Measurements from ENCODE around the gene NGDN. TPM values are rescaled to one million over a fixed set of nuclear protein-coding genes. Genes with fewer than 3 reads are reported as not detected.
"Not testable (repeated sequence)": the region's sequence is repeated elsewhere in the genome, so short reads cannot be mapped to it uniquely, and the experiment has no call there.

NGDN gene
- total RNA-seq, 1 experiment from 2014 or later: 26.9 TPM

GRCh38 chr14:23452237-23452636, 17.3 kb upstream of the NGDN start:
- no peak for DNase-seq
- Histone ChIP-seq H3K9me3 (no peaks in the 10 kb centered on the region), H3K4me3 (no peak overlapping the region), H3K36me3 (no peaks in the 10 kb centered on the region), H3K27me3 (no peaks in the 10 kb centered on the region; the same call in 1 of the 2 replicates)

- Histone ChIP-seq H3K4me3 (no peak overlapping the region), H3K9me3 (no peaks in the 10 kb centered on the region), H3K36me3 (no peaks in the 10 kb centered on the region)
Measured at GRCh38 chr14:23454445-23454856, 15.1 kb upstream of the NGDN start.

GRCh38 chr14:23456883-23457586, 12.5 kb upstream of the NGDN start:
- H3K4me3 ChIP-seq, H3K36me3 ChIP-seq, H3K27me3 ChIP-seq, H3K9me3 ChIP-seq, DNase-seq: not testable (repeated sequence)

More at GRCh38 chr14:23454445-23454856, 15.1 kb upstream of the NGDN start:
- H3K27me3 ChIP-seq: no peaks in the 10 kb centered on the region; the same call in 1 of the 2 replicates
- DNase-seq: no peak

- Histone ChIP-seq H3K4me3 (no peak overlapping the region), H3K9me3 (no peaks in the 10 kb centered on the region), H3K36me3 (no peaks in the 10 kb centered on the region), H3K27me3 (no peaks in the 10 kb centered on the region)
- DNase-seq: no peak
Measured at GRCh38 chr14:23457587-23458445, 11.7 kb upstream of the NGDN start.

GRCh38 chr14:23460960-23461359, 8.5 kb upstream of the NGDN start:
- H3K27me3 ChIP-seq: no peaks in the 10 kb centered on the region
- no peaks in the 10 kb centered on the region for H3K9me3 ChIP-seq
- no peaks in the 10 kb centered on the region for H3K36me3 ChIP-seq
- no peak for DNase-seq
- H3K4me3 ChIP-seq: no peak overlapping the region

GRCh38 chr14:23464700-23465099, 4.8 kb upstream of the NGDN start:
- Histone ChIP-seq H3K9me3 (no peaks in the 10 kb centered on the region), H3K27me3 (no peaks in the 10 kb centered on the region), H3K36me3 (no peaks in the 10 kb centered on the region), H3K4me3 (no peak overlapping the region)
- DNase-seq: no peak

GRCh38 chr14:23465261-23465660, 4.2 kb upstream of the NGDN start:
- Histone ChIP-seq H3K36me3 (no peaks in the 10 kb centered on the region), H3K9me3 (no peaks in the 10 kb centered on the region), H3K27me3 (no peaks in the 10 kb centered on the region), H3K4me3 (no peak overlapping the region)
- no peak for DNase-seq

GRCh38 chr14:23468704-23469126, 788 bp upstream of the NGDN start:
- no peaks in the 10 kb centered on the region for H3K9me3 ChIP-seq
- H3K36me3 ChIP-seq: peaks cover 11% of the 10 kb centered on the region
- no peaks in the 10 kb centered on the region for H3K27me3 ChIP-seq
- DNase-seq: no peak
- peak overlapping the region; percentile 49 for H3K4me3 ChIP-seq

GRCh38 chr14:23469906-23470403, 452 bp downstream of the NGDN start:
- DNase-seq: no peak
- no peaks in the 10 kb centered on the region for H3K27me3 ChIP-seq
- H3K36me3 ChIP-seq: peaks cover 12% of the 10 kb centered on the region
- peak overlapping the region; percentile 94 for H3K4me3 ChIP-seq
- no peaks in the 10 kb centered on the region for H3K9me3 ChIP-seq

GRCh38 chr14:23470947-23471346, 1.4 kb downstream of the NGDN start:
- DNase-seq: no peak
- no peaks in the 10 kb centered on the region for H3K27me3 ChIP-seq
- H3K36me3 ChIP-seq: peaks cover 18% of the 10 kb centered on the region
- no peaks in the 10 kb centered on the region for H3K9me3 ChIP-seq
- H3K4me3 ChIP-seq: no peak overlapping the region

- peaks cover 21% of the 10 kb centered on the region for H3K36me3 ChIP-seq
- H3K4me3 ChIP-seq: no peak overlapping the region
- H3K9me3 ChIP-seq: no peaks in the 10 kb centered on the region
- H3K27me3 ChIP-seq: no peaks in the 10 kb centered on the region
- DNase-seq: no peak
Measured at GRCh38 chr14:23478109-23478759, 8.7 kb downstream of the NGDN start.

- DNase-seq: no peak
- Histone ChIP-seq H3K9me3 (no peaks in the 10 kb centered on the region), H3K27me3 (no peaks in the 10 kb centered on the region), H3K36me3 (peaks cover 9% of the 10 kb centered on the region; the same call in 1 of the 2 replicates), H3K4me3 (no peak overlapping the region)
Measured at GRCh38 chr14:23481362-23481970, 12.0 kb downstream of the NGDN start.

GRCh38 chr14:23481979-23482822, 12.7 kb downstream of the NGDN start:
- H3K27me3 ChIP-seq: no peaks in the 10 kb centered on the region
- H3K4me3 ChIP-seq: no peak overlapping the region
- DNase-seq: no peak
- no peaks in the 10 kb centered on the region for H3K9me3 ChIP-seq
- H3K36me3 ChIP-seq: peaks cover 4% of the 10 kb centered on the region; the same call in 1 of the 2 replicates

GRCh38 chr14:23482823-23483148, 13.3 kb downstream of the NGDN start:
- no peaks in the 10 kb centered on the region for H3K27me3 ChIP-seq
- peaks cover 4% of the 10 kb centered on the region; the same call in 1 of the 2 replicates for H3K36me3 ChIP-seq
- no peaks in the 10 kb centered on the region for H3K9me3 ChIP-seq
- DNase-seq: no peak
- H3K4me3 ChIP-seq: no peak overlapping the region

- Histone ChIP-seq H3K9me3 (no peaks in the 10 kb centered on the region), H3K27me3 (no peaks in the 10 kb centered on the region), H3K4me3 (no peak overlapping the region), H3K36me3 (peaks cover 4% of the 10 kb centered on the region; the same call in 1 of the 2 replicates)
- no peak for DNase-seq
Measured at GRCh38 chr14:23483236-23483854, 13.8 kb downstream of the NGDN start.
